A673 (cell line): ENCODE results near the gene ATP2B3.

Experiments
- CTCF ChIP-seq: fragments of 300-800, 200-600 bp; sonication (generic); conservative IDR thresholded peaks from 2 replicates; pipeline ENCODE4 v1.5.1; 2017; ENCODE audit warnings: low read depth, mild to moderate bottlenecking, antibody characterized with exemption, low read length, moderate library complexity, mixed read lengths
- EZH2 ChIP-seq: fragments of 200-600 bp; sonication (generic); IDR thresholded peaks from 2 replicates; pipeline ENCODE4 v1.6.1; 2017; ENCODE audit warnings: borderline replicate concordance, low read depth, mild to moderate bottlenecking, mixed read lengths, antibody characterized with exemption, low read length; ENCODE audit not compliant: poor library complexity, severe bottlenecking

GRCh38 chrX:153491918-153492317 is 25.5 kb upstream of the ATP2B3 start:
- TF ChIP-seq CTCF, result no peak
- TF ChIP-seq EZH2, result no peak
